Neuron (in vitro differentiated cells): ENCODE data around the gene CNST.
"Not testable (repeated sequence)": the region's sequence is repeated elsewhere in the genome, so short reads cannot be mapped to it uniquely, and the experiment has no call there.

Source experiments
- H2AFZ ChIP-seq: one replicate; pipeline ENCODE4 v1.6.1; 2013; ENCODE audit warnings: low read depth, mild to moderate bottlenecking, inconsistent platforms, low read length, moderate library complexity
- H3K27me3 ChIP-seq: one replicate; pipeline ENCODE4 v1.6.1; 2013; ENCODE audit warnings: low read length; ENCODE audit not compliant: insufficient read depth
- H3K36me3 ChIP-seq: one replicate; pipeline ENCODE4 v1.6.1; 2013; ENCODE audit warnings: low read length; ENCODE audit not compliant: insufficient read depth
- H3K4me1 ChIP-seq: one replicate; pipeline ENCODE4 v1.6.1; 2013; ENCODE audit warnings: low read length; ENCODE audit not compliant: insufficient read depth
- H3K4me3 ChIP-seq: 2 replicates; pipeline ENCODE4 v1.5.1; 2013; ENCODE audit warnings: mild to moderate bottlenecking, low read length, moderate library complexity
- H3K9me3 ChIP-seq: one replicate; pipeline ENCODE4 v1.6.1; 2013; ENCODE audit warnings: low read length

The CNST gene

GRCh38 chr1:246582301-246583055, 16.2 kb downstream of the CNST start:
- no peaks in the 10 kb centered on the region for H3K9me3 ChIP-seq
- no peak overlapping the region for H3K4me3 ChIP-seq
- H2AFZ ChIP-seq, result no peak overlapping the region
- no peaks in the 10 kb centered on the region for H3K36me3 ChIP-seq
- H3K27me3 ChIP-seq, result no peaks in the 10 kb centered on the region
- H3K4me1 ChIP-seq, result no peaks in the 10 kb centered on the region

GRCh38 chr1:246583056-246583440, 16.8 kb downstream of the CNST start:
- no peaks in the 10 kb centered on the region for H3K9me3 ChIP-seq
- H3K4me3 ChIP-seq, result no peak overlapping the region
- H3K27me3 ChIP-seq, result no peaks in the 10 kb centered on the region
- no peak overlapping the region for H2AFZ ChIP-seq
- no peaks in the 10 kb centered on the region for H3K4me1 ChIP-seq
- H3K36me3 ChIP-seq, result no peaks in the 10 kb centered on the region

GRCh38 chr1:246583448-246584185, 17.4 kb downstream of the CNST start:
- Histone ChIP-seq H3K9me3 (no peaks in the 10 kb centered on the region), H3K36me3 (no peaks in the 10 kb centered on the region), H3K4me1 (no peaks in the 10 kb centered on the region), H3K4me3 (no peak overlapping the region), H3K27me3 (no peaks in the 10 kb centered on the region), H2AFZ (no peak overlapping the region)

- Histone ChIP-seq H3K36me3 (peaks cover 6% of the 10 kb centered on the region), H3K4me1 (no peaks in the 10 kb centered on the region), H3K4me3 (no peak overlapping the region), H2AFZ (no peak overlapping the region), H3K9me3 (peaks cover 1% of the 10 kb centered on the region), H3K27me3 (no peaks in the 10 kb centered on the region)
Measured at GRCh38 chr1:246587032-246587431, 20.8 kb downstream of the CNST start.

GRCh38 chr1:246587606-246588005, 21.4 kb downstream of the CNST start:
- no peak overlapping the region for H2AFZ ChIP-seq
- H3K4me3 ChIP-seq, result no peak overlapping the region
- H3K4me1 ChIP-seq, result no peaks in the 10 kb centered on the region
- peaks cover 6% of the 10 kb centered on the region for H3K36me3 ChIP-seq
- H3K9me3 ChIP-seq, result peaks cover 1% of the 10 kb centered on the region
- H3K27me3 ChIP-seq, result no peaks in the 10 kb centered on the region

GRCh38 chr1:246588159-246588721, 22.0 kb downstream of the CNST start:
- Histone ChIP-seq H3K4me1 (no peaks in the 10 kb centered on the region), H3K4me3 (no peak overlapping the region), H3K36me3 (peaks cover 6% of the 10 kb centered on the region), H3K27me3 (no peaks in the 10 kb centered on the region), H3K9me3 (peaks cover 1% of the 10 kb centered on the region), H2AFZ (no peak overlapping the region)

- H3K9me3 ChIP-seq, H3K4me1 ChIP-seq: not testable (repeated sequence)
Measured at GRCh38 chr1:246589919-246590318, 23.7 kb downstream of the CNST start.

GRCh38 chr1:246591047-246591446, 24.8 kb downstream of the CNST start:
- Histone ChIP-seq H3K4me3 (no peak overlapping the region), H3K9me3 (peaks cover 1% of the 10 kb centered on the region), H3K27me3 (no peaks in the 10 kb centered on the region), H3K4me1 (no peaks in the 10 kb centered on the region), H3K36me3 (peaks cover 8% of the 10 kb centered on the region), H2AFZ (no peak overlapping the region)

More at GRCh38 chr1:246589919-246590318, 23.7 kb downstream of the CNST start:
- not testable (repeated sequence) for H3K4me3 ChIP-seq, H3K36me3 ChIP-seq, H3K27me3 ChIP-seq, H2AFZ ChIP-seq

- H3K36me3 ChIP-seq, result peaks cover 8% of the 10 kb centered on the region
- peaks cover 1% of the 10 kb centered on the region for H3K9me3 ChIP-seq
- H3K27me3 ChIP-seq, result no peaks in the 10 kb centered on the region
- H3K4me1 ChIP-seq, result no peaks in the 10 kb centered on the region
- no peak overlapping the region for H3K4me3 ChIP-seq
- H2AFZ ChIP-seq, result no peak overlapping the region
Measured at GRCh38 chr1:246591504-246591903, 25.2 kb downstream of the CNST start.

GRCh38 chr1:246591958-246592357, 25.7 kb downstream of the CNST start:
- no peaks in the 10 kb centered on the region for H3K4me1 ChIP-seq
- H3K36me3 ChIP-seq, result peaks cover 8% of the 10 kb centered on the region
- no peak overlapping the region for H3K4me3 ChIP-seq
- peaks cover 1% of the 10 kb centered on the region for H3K9me3 ChIP-seq
- H3K27me3 ChIP-seq, result no peaks in the 10 kb centered on the region
- H2AFZ ChIP-seq, result no peak overlapping the region

GRCh38 chr1:246592695-246593094, 26.4 kb downstream of the CNST start:
- no peak overlapping the region for H3K4me3 ChIP-seq
- H3K9me3 ChIP-seq, result peaks cover 1% of the 10 kb centered on the region
- H3K4me1 ChIP-seq, result no peaks in the 10 kb centered on the region
- H2AFZ ChIP-seq, result no peak overlapping the region
- H3K27me3 ChIP-seq, result no peaks in the 10 kb centered on the region
- peaks cover 8% of the 10 kb centered on the region for H3K36me3 ChIP-seq

- Histone ChIP-seq H3K4me1 (no peaks in the 10 kb centered on the region), H3K9me3 (peaks cover 1% of the 10 kb centered on the region), H3K36me3 (peaks cover 8% of the 10 kb centered on the region), H3K4me3 (no peak overlapping the region), H2AFZ (no peak overlapping the region), H3K27me3 (no peaks in the 10 kb centered on the region)
Measured at GRCh38 chr1:246595146-246595545, 28.9 kb downstream of the CNST start.

GRCh38 chr1:246597340-246597739, 31.1 kb downstream of the CNST start:
- H2AFZ ChIP-seq, result no peak overlapping the region
- H3K4me3 ChIP-seq, result no peak overlapping the region
- no peaks in the 10 kb centered on the region for H3K27me3 ChIP-seq
- no peaks in the 10 kb centered on the region for H3K9me3 ChIP-seq
- peaks cover 2% of the 10 kb centered on the region for H3K36me3 ChIP-seq
- no peaks in the 10 kb centered on the region for H3K4me1 ChIP-seq
